NCI-H146 treated with DMSO at 0.1 percent for 48 hours (cell line): Measurements from ENCODE around the gene BBOX1.
"Not testable (repeated sequence)": the region's sequence is repeated elsewhere in the genome, so short reads cannot be mapped to it uniquely, and the experiment has no call there.

ENCODE experiments used
- DNase-seq: peaks from one replicate; lab custom pipeline; 2025; ENCODE audit not compliant: unreplicated experiment; lab: John Stamatoyannopoulos, UW

Gene BBOX1

DNA sequence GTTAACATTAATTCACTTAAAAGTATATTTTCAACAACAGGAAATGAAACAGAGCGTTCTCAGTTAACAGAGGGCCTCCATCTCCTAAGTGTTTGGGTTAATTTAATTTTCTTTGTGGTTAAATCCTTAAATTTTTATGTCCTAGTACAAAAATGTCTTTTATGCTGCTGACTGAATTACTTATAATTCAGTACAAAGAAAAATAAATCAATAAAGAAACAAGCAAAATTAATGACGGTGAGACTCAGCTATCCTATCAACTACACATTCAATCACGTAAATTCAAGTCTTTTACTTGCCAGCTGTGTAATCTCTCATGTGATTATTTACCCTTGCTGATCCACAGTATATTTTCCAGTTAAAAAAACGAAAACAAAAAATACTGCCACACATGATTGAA lies 81.4 kb downstream of the BBOX1 start:
- DNase-seq = no peak

DNA sequence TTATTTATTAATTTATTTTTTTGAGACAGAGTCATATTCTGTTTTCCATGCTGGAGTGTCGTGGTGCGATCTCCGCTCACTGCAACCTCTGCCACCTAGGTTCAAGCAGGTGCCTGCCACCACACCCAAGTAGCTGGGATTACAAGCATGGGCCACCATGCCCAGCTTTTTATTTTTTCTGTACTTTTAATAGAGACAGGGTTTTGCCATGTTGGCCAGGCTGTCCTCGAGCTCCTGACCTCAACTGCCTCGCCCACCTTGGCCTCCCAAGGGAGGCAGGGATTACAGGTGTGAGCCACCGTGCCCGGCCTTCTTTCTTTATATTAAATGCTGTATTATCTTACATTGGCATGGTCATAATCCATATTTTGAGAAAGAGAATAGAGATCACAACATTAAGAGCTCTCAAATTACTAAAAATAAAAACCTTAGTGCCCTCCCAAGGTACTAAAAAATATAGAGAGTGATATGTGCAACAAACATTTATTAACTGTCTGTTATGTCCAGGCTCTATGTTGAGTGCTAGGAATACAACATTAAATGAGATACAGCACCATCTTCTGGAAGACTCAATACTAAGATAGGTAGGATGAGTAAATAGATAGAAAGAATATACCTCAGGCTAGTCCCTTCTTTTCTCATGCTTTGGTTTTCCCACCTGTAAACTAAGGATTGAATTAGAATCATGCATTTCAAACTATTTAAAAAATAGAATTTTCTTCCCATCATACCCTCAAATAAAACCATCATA lies 84.1 kb downstream of the BBOX1 start:
- DNase-seq = no peak

DNA sequence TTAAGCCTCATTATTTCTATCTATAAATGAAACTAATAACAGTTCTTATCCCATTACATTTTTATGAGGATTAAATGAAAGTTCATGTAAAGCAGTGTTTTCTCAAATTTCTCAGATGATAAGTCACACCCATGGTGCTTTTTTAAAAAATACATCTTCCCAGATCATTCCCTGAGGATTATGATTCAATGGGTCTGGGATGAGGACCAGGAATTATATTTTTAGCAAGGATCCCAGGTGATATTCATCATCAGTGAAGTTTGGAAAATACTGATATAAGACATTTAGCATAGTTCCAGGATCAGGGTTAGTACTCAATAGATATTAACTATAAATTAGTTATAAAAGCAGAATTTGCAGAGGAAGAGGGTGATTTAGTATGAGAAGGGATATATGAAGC lies 89.1 kb downstream of the BBOX1 start:
- no peak for DNase-seq

DNA sequence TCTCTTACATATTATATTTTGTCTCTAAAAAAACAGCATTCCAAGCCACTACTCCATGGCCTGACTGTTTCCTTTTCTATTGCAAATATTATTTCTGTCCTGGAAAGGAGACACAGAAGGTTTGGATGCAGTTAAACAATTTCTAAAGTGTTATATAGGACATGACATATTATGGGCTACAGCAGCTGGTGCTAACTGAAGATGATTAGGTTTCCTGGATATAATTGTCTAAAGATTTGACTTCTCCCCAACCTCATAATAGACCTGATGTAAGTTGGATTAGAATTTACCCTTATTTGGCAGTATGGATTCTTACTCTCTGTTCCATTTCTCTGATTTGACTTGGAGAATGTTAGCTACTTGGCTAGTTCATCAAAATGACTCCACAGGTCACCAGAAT lies 90.2 kb downstream of the BBOX1 start:
- DNase-seq = no peak

DNA sequence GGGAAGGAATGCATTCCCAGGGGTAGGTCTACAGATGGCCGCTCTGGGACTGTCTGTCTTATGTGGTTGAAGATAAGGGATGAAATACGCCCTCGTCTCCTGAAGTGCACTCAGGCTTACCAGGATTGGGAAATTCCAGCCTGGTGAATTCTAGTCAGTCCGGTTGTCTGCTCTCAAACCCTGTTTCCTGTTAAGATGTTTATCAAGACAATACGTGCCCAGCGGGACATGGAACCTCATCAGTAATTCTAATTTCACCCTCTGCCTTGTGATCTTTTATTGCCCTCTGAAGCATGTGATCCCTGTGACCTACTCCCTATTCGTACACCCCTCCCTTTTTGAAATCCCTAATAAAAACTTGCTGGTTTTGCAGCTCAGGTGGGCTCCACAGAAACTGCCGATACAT lies 95.3 kb downstream of the BBOX1 start:
- DNase-seq = not testable (repeated sequence)

DNA sequence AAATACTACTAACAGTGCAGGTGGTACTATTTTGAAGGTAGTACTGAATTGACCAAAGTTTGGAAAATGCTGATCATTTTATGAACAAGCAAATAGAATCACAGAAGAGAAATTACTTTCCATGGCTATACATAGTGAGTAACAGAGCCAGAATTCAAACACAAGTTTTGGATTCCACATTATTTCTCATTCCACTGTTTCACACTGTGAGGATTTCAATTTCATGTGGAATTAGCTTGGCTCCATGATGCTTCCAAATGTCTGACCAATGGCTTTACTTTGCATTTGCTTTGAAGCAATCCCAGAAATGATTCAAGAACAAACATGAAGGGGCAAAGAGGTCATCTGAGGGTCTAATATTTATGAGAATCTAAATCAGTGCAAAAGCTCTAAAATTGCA lies 98.1 kb downstream of the BBOX1 start:
- DNase-seq = no peak

DNA sequence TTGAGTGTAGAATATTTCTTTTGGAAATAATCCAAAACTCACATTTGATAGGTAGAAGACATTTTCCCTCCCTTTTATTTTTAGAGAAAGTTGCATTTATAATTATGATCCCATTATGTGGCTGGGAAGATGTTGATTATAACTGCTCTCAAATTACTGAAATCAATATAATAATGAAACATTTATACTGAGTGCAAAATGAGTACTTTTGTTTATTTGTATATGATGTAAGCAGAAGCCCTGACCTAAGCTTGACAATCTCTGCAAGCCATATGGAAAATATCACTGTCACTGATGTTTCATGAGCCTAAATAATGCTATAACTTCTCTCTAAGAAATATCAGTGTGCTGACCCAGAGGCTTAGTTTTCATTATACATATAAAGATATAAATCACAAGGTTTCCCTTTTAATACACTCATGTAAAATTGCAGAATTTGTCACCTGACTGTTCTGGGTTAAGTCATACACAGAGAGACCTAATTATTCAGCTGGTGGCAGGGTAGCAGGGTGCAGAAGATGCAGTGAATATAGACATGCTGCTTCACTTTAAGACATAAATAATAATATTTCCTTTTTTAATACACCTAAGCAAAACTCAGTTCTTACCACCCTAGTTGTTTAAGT lies 99.2 kb downstream of the BBOX1 start:
- no peak for DNase-seq

DNA sequence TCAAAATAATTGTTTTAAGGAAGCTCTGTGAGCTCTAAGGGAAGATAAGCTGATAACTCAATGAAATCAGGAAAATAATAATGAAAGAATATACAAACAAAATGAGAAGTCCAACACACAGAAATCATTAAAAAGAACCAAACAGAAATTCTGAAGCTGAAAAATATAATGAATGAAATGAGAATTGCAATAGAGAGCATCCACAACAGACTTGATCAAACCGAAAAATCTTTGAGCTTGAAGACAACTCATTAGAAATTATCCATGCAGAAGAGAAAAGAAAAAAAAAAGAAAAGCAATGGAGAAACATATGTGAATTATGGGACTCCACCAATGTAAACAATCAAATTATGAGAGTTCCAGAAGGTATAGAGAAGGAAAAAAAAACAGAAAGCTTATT lies 101.0 kb downstream of the BBOX1 start:
- DNase-seq = no peak

DNA sequence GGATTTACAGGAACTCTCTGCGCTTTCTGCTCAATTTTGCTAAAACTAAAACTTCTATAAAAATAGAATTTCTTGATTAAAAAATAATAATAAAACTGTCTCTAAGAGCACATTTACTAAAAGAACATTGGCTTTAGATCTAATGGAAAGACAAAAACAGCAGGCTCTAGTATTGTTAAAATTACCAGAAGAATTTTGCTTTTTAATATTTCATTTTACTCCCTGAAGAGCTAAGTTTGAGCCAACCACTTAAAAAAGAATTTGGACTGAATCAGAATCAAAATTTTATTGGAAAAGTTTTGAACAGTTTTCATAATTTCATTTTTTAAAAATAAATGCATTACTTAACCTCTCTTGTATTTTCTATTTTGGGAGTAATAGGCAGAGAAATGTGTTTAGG lies 107.3 kb downstream of the BBOX1 start:
- DNase-seq = no peak

DNA sequence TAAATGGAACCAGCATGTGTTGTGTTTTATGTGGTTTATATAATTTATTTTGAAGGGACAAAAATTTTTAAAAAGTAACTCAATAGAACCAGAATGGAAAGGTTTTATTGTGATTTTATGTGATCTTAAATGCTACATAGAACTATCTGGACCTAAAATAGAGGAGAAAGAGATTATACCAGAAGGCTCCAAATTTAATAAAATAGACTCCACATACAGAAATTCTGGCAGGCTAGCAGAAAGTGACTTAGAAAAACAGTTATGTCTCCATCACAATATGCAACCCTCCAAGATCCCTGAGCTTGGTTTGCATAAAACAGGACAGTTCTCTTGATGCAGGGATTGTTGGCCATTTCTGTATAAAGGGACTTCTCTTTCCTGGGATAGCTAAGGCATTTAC lies 107.9 kb downstream of the BBOX1 start:
- DNase-seq = no peak

DNA sequence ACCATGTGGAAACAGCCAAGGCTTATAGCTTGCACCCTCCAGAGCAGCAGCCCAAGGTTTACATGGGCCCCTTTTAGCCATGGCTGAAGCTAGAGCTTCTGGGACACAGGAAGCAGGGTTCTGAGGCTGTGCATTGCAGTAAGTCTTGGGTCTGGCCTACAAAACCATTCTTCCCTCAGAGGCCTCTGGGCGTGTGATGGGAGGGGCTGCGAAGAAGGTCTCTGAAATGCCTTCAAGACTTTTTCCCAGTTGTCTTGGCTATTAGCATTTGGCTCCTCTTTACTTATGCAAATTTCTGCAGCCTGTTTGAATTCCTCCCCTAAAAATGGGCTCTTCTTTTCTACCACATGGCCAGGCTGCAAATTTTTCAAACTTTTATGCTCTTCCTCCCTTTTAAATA lies 109.5 kb downstream of the BBOX1 start:
- DNase-seq = no peak

DNA sequence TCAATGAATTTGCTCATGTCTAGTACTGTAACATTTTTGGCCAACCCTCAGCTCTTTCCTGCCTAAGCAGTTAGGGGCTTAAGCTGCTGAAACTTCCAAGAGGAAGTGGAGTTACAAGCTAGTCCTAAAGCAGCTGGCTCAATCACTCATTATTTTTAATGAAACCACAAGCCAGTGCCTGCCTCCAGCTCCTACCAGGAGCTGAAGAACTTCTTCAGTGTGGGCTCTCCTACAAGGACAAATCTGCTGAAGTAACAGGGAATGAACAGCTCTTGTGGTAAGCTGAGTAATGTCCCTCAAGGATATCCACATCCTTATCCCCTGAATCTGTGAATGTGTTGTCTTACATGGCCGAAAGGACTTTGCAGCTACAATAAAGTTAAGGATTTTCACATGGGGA lies 112.5 kb downstream of the BBOX1 start:
- DNase-seq = no peak

DNA sequence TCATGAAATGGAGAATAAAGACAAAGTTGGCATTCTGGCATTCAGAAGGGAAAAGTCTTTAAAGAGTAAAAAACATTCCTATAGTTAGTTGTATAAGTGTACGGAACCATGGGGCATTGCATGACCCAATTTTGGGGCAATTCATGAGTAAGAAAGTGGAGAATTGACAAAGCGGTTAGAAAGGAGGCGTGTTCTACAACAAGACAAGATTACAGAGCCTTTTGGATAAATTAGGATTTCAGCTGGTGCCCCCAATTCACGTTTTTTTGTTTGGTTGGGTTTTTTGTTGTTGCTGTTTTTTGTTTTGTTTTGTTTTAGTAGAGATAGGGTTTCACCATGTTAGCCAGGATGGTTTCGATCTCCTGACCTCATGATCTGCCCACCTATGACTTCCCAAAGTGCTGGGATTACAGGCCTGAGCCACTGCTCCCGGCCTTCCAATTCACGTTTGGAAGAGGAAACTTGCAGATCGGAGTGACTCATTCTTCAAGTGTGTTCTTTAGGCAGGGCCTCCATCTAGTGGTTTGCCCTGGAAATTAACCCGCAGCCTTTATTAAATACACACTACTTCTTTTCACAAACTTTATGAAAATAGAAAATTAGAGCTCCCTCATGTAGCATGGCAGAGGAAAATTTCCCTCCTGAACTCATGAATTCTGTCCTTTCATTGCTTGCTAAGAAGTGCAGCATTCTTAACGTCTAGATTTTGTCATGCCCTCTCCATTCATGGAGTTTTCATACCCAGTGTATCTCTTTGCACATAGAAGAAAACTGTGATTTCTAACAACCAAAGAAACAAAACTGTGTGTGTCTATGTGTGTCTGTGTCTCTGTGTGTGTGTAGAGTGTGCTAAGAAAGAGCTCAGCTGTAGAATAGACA lies 118.1 kb downstream of the BBOX1 start:
- no peak for DNase-seq

DNA sequence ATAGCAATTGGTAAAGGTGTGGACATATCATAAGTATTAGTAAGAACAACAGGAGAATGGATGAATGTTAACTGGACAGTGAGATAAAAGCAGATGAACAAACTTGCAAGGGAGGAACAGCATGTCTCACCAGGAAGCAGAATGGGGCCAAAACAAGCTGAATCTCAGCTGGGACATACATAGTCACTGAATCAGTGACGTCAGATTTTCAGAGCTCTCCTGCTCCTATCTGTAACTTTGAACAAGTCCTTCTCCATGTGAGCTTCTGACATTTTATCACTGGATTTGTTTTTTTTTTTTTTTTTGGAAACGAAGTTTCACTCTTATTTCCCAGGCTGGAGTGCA lies 118.7 kb downstream of the BBOX1 start:
- no peak for DNase-seq

DNA sequence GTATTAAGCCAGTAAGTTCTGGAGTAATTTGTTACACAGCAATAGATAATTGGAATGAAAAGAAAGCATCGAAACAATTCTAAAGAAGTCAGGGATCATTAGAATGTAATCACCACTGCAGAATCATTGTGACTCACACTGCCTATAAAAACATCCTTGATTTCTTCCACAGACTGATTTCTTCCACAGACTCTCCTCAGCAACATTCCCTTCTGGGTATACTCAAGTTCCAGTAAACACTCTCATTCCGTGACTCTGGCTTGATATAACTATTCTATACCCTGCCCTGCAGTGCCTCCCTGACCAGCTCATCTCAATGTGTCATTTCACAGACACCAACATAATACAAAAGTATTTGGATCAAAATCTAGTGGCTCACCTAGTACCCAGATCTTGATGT lies 120.5 kb downstream of the BBOX1 start:
- DNase-seq = no peak

DNA sequence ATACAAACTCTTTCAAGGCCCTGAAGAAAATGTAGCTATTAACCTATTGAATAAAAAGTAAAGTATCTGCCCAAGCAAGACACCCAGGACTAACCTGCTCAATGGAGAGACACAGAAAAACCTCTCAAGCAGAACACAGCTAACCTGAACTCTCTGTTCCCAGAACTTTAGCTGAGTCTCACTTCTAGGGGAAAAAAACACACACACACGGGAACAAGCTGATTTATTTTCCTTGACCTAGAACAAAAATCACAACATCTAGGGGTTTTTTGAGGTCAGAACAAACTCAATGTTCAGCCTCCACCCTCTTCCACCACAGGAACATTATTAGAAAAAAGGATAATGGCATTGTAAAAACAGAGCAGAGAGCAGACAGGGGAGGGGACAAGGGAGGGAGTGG lies 121.6 kb downstream of the BBOX1 start:
- no peak for DNase-seq

DNA sequence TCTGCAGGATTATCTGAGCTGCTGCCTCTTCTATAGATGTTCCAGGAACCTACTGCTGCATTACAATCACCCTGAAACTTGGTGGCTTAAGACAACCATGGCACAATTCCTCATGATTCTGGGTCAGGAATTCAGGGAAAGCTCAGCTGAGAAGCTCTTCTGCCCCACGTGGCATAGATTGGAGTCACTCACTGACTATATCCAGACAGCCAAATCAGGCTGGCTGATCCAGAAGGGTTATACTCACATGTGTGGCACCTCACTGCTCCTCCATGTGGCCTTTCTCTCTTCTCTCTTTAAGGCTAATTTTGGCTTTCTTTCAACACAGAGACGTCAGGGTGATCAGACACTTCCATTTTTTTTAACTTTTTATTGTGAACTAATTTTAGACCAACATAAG lies 125.5 kb downstream of the BBOX1 start:
- no peak for DNase-seq

DNA sequence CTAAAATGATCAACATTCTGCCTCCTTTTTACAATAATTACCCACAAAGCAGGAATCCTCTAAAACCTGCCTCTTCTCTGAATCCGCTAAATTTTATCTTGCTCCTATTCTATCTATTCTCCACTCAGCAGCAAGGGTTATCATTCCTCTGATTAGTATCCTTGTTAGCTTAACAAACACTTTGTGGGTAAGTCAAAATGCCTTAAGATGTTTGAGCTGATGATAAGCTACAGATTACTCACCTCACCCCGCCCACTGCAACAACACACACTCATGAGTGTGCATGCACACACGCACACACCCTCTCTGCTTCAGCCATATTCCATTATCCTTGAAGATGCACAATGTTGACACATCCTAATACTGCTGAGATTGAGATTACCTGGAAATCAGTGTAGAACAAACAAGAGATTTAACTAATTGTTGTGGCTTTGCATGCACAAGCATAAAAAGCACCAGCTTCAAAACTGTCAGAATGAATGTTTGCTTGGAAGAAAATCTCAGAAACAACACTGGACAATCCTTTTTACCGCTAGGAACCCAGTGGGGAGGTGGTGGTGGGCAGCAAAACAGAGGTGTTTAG lies 130.9 kb downstream of the BBOX1 start:
- no peak for DNase-seq

DNA sequence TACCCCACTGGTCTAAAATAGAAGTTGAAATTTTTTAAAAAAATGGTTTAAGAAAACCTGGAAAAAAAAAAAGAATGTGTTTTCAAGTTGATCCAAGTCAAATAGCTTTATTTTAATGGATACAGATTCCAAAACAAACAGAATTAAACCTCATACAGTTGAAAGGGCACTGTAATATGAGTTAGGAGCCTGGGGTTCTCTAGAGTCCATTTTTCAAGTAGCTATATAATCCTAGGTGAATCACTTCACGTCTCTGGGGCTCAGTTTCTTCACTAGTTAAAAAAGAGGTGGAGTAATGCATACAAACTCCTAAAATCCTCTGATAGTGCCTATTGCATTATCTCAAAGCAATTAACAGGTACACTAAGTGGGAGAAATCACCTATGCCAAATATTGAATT lies 132.9 kb downstream of the BBOX1 start:
- no peak for DNase-seq

DNA sequence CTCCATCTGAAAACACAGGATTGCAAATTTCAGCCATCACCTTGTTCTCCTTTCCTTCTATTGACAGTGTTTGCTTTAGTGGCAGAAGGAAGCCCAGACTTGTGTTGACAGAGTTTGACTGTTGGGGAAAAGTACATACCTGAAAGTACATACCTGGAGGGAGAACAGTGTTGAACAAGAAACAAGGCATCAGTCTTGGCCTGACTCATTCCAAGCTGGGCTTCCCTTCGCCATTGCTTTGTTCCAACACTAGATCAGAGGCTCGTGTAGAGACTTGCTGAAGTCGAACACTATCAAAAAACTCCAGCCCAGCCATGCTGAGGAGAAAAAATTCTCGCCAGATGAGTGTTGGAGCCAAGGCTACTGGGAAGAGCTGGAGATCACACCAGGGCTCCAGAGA lies 133.4 kb downstream of the BBOX1 start:
- DNase-seq = no peak

DNA sequence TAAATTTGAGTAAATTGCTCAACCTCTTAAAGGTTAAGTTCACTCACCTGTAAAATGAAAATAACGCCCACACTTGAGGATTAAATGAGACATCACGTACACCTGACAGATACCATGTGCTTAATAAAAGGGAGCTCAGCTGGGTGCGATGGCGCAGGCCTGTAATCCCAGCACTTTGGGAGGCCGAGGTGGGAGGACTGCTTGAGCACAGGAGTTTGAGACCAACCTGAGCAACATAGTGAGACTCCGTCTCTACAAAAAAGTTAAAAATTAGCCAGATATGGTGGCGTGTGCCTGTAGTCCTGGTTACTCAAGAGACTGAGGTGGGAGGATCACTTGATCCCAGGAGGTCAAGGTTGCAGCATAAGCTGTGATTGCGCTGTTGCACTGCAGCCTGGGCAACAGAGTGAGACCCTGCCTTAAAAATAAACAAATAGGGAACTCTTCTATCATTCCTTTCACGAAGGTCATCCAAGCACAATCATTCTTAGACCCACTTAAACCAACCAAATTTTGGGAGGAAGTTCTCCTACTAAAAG lies 134.1 kb downstream of the BBOX1 start:
- no peak for DNase-seq

DNA sequence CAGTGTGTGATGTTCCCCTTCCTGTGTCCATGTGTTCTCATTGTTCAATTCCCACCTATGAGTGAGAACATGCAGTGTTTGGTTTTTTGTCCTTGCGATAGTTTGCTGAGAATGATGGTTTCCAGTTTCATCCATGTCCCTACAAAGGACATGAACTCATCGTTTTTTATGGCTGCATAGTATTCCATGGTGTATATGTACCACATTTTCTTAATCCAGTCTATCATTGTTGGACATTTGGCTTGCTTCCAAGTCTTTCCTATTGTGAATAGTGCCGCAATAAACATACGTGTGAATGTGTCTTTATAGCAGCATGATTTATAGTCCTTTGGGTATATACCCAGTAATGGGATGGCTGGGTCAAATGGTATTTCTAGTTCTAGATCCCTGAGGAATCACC lies 134.9 kb downstream of the BBOX1 start:
- not testable (repeated sequence) for DNase-seq
